HG02981 (cell line): ENCODE measurements around the gene HAUS2.
"Not testable (repeated sequence)": the region's sequence is repeated elsewhere in the genome, so short reads cannot be mapped to it uniquely, and the experiment has no call there.

Source experiments
- ATAC-seq: cut with Tn5 transposase; IDR thresholded peaks from one replicate; pipeline ENCODE4 v1.9.1; 2021; ENCODE audit warnings: mild to moderate bottlenecking, moderate library complexity; ENCODE audit not compliant: unreplicated experiment

Gene HAUS2

DNA sequence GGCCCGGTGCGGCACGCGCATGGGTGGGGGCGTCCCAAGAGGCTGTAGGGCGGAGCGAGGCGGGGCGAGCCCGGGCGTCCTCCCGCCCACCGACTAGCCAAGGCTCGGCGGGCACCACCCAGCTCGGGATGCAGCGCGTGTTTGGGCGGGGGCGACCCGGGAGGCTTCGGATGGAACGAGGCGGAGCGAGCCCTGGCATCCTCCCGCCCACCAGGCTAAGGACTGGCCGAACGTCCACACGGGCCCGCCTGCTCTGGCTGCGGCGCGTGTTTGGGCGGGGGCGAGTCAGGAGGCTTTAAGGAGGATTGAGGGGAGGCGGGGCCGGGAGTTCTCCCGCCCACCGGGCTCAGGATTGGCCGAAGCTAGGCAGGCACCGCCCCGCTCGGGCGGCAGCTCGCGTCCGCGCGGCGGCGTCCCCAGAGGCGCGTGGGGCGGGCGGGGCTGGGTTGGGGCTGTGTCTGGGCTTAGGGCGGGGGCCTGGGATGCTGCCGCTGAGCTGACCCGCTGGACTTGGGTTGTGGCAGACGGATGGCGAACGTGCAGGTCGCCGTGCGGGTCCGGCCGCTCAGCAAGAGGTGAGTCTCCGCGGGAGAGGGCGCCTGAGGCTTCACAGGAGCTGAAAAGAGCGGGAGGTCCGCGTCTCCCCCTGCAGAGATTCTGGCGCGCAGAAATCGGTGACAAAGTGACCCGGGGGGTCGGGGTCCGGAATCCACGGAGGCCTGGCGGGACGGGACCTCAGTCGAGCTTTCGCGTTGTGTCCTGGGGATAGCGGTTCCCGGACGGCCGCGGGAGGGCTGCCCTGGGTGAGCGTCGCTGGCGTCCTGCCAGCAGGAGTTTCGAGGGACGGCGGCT lies 26.8 kb downstream of the HAUS2 start, which contains the start of gene STARD9:
Gene STARD9, plus strand, starts transcription at position 419 of the 852 bp plus-strand sequence. Its CDS starts 110 bp downstream, at position 529.
- peak; percentile 91 for ATAC-seq

GRCh38 chr15:42576040-42576594 lies 27.5 kb downstream of the HAUS2 start:
- no peak for ATAC-seq

DNA sequence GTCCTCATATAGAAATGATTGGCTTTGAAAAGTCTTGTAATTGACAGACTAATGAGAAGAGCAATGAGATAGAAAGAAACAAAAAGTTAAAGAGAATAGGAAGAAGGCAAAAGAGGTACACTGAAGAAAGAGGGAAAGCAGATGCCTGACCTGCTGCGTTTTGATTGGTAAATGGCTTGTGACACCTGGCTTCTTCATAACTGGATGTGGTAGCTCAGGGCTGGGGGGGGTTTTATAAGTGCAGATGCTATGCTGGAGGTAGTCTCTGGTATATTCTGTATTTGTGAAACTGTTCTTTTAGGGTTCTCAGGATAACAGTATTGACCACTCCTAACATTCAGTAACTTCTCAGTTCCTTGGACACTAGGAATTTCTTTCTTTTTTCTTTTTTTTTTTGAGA lies 28.1 kb downstream of the HAUS2 start:
- ATAC-seq = no peak

DNA sequence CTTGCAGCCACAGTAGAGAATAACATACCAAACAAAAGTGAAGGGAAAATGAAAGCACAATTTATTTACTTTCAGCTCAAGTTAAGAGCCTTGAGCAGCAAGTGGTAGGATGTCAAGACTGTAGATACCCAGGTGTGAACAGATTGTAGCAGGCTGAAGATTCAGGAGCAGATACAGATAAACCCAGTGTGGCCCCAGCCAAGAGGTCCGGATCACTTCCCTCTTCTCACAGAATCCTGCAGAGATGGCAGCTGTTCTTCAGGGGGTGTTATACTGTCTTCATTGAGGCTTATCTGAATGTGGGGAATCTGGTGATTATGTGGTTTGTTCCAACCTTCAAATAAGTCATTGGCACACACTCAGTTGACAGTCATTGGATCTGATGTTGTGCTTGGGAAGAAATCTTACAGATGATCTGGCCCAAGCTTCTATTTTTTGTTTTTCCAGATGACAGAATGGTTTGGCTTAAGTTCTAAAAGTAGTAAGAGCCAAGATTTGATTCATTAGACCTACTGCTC lies 28.9 kb downstream of the HAUS2 start:
- no peak for ATAC-seq

GRCh38 chr15:42578984-42579537 lies 30.4 kb downstream of the HAUS2 start:
- ATAC-seq = no peak

DNA sequence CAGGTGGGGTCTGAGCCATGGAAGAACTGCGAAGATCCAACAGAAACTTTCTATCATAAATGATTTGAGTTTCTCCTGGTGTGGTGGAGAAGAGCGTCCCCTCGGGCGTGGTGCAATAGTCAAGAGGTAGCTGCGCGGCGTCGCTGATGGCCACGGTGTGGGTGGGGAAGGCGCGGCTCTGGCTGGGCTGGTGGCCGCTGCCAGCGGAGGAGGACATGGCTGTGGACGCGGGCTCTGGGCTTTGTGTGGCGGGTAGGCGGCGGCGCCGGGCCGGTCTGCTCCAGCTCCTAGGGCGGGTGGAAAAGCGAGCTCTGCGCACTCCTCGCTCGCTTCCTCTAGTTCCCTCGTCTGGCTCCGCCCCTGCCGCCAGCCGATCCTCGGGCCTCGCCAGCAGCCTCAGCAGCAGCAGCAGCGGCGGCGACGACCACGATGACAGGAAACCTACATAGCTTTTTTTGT lies 32.7 kb downstream of the HAUS2 start:
- ATAC-seq = peak; percentile 74

- no peak for ATAC-seq
These were observed 34.1 kb downstream of the HAUS2 start for GRCh38 chr15:42582569-42583375.

DNA sequence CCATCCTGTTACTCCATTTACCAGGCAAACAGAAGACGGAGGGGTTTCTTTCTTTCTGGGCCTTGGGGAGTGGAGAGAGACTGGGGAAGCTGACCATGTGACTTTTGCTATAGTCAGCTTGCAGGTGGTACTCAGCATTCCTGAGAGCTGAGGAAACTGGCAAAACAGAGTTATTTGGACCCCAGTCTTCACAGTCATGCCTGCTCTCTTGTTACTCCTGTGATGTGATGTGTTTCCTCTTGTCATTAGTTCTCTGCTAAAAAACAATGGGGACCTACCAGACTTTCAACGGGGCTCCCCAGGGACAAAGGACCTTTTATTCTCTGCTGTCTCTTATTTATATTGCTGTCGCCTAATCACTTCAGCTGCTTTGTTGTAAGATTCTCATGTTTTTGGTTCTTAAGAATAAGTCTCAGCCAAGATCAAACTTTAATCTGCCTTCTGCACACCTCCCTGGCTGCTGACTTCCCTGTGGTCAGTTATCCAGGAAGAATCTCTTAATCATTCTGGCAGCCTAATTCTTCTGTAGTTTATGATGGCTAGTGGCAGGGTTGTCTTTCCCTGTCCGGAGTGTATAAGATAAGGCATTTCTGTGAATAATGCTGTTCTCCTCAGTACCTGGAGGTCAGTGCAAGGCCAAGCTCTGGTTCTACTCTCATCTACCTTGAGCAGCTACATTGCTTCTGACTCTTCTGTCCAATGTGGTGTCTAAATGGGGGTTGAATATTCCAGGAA lies 35.6 kb downstream of the HAUS2 start:
- ATAC-seq = no peak

DNA sequence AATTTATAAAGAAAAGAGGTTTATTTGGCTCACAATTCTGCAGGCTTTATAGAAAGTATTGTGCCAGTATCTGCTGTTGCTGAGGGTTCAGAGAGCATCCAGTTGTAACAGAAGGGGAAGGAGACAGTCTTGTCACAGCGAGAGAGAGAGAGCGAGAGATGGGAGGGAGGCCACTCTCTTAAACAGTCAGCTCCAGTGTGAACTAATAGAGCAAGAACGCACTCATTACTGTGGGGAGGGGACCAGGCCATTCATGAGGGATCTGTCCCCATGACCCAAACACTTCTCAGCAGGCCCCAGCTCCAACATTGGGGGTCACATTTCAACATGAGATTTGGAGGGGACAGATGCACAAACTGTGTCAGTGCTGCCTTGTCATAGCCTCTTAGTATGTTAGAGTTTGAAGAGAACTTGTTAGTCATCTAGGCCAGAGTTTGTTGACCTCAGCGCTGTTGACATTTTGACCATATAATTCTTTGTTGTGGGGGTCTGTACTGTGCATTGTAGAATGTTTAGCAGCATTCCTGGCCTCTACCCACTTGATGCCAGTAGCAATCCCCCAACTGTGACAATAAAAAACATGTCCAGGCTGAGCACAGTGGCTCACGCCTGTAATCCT lies 42.1 kb downstream of the HAUS2 start:
- ATAC-seq = no peak

DNA sequence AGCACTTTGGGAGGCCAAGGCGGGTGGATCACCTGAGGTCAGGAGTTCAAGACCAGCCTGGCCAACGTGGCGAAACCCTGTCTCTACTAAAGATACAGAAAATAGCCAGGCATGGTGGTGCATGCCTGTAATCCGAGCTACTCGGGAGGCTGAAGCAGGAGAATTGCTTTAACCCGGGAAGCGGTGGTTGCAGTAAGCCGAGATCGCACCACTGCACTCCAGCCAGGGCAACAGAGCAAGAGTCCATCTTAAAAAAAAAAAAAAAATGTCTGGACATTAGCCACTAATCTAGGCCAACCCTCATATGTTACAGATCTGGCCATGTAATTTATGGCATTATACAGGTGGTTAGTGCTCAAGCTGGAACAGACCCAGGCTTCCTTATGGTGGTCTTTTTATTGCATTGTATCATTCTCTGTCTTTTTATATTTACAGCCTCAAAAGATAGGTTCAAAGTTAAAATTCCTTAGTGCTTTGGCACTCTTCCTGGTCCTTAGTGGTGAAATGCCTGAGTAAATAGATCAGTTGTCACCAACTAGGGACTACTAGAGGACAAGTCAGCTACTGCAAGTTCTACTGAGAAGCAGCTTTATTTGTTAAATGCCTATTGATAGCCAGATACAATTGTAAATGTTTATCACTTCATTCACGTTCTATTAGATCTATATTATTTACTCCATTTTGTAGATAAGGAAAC lies 42.7 kb downstream of the HAUS2 start:
- no peak for ATAC-seq

- no peak for ATAC-seq
These were observed 44.1 kb downstream of the HAUS2 start for GRCh38 chr15:42592716-42593115.

DNA sequence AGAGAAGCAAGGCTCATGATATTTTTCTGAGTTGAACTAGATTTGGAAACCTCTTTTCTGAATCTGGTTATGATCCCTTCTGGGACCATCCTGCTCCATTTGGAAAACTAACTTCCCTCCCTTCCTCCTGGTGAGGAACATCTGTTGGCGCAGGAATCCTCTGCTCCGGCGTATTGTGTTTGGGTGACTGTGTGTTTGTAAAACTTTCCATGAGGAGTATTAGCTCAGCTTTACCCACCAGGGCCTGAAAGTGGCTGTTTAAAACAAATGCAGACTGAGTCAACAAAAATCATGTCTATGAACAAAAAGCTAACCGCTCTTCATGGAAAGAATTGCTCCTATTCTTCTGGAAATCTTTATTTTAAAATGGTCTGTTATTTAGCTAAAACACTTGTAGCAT lies 44.5 kb downstream of the HAUS2 start:
- no peak for ATAC-seq

GRCh38 chr15:42594095-42594494 lies 45.5 kb downstream of the HAUS2 start:
- no peak for ATAC-seq

GRCh38 chr15:42595626-42596240 lies 47.1 kb downstream of the HAUS2 start:
- no peak for ATAC-seq

DNA sequence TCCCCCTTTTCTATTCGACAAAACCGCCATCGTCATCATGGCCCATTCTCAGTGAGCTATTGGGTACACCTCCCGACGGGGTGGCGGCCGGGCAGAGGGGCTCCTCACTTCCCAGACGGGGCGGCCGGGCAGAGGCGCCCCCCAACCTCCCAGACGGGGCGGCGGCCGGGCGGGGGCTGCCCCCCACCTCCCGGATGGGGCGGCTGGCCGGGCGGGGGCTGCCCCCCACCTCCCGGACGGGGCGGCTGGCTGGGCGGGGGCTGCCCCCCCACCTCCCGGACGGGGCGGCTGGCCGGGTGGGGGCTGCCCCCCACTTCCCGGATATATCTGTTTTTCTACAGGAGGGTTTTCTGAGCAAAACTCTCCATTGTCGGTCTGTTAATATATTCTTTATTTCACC lies 52.7 kb downstream of the HAUS2 start:
- ATAC-seq = not testable (repeated sequence)

GRCh38 chr15:42602501-42602900 lies 53.9 kb downstream of the HAUS2 start:
- ATAC-seq = no peak

DNA sequence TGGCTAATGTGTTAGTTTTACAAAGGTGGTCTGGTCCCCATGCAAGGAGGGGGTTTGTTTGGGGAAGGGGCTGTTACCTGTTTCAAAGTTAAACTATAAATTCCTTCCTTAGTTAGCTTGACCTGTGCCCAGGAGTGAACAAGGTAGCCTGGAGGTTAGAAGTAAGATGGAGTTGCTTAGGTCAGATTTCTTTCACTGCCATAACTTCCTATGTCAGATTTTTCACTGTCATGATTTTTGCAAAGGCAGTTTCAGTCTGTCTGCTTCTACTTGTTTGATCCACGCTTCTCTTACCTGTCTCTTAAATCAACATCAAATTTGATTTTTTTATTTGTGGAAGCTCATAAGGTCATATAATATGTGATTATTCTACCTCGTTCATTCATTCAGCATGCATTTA lies 55.3 kb downstream of the HAUS2 start:
- no peak for ATAC-seq

DNA sequence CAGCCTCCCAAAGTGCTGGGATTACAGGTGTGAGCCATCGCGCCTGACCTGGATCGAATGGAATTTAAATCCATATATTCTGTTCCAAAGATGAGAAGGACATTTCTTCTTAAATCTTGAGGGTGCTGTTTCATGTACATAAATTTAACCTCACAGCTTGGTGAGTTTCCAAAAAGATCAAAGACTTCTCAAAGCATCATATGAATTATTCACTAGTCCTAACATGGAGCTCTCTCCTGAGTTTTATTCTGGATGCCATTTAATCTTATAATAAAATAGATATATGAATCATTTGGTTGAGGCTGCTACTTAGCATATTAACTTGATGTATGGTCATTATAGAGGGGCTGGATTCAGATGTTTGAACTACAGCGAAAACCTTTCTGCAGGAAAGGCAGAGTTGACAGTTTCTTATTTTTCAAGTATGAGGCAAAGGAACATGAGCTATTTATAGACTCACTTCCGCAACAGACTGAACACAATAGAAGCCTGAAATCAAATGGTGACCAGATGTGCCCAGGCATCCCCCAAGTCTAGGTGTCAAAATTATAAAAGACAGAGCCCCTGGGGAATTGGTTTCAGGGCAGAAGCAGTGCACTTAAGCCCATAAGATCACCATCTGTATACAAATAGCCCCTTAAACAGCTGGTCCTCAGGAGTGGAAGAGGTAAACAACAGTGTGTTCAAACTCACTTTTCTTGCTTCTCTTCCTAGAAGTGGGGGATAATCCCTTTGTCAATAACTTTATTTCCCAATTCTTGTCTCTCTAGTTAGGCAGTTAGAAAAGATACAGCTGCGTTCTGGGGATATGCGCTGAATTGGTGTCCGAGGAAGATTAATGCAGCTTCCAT lies 56.5 kb downstream of the HAUS2 start:
- ATAC-seq = no peak
